ENCODE measurements around the gene SLC5A4.

Gene SLC5A4

GRCh38 chr22:32249231-32249630 lies 5.9 kb downstream of the SLC5A4 start:
- in situ Hi-C loops (cut with MboI; ENCODE audit: low sequenced_read_pairs, unreplicated experiment), result no loop called here
- DNase-seq (ENCODE audit: low spot score), result no peak
- TF ChIP-seq CTCF (IDR thresholded peaks at IDR 0.05; ENCODE audit: borderline replicate concordance, control extremely low read depth, extremely low read depth, insufficient read depth, missing control alignments), result no peak

- in situ Hi-C loops (cut with MboI; ENCODE audit: low sequenced_read_pairs, unreplicated experiment), result no loop called here
- no peak for DNase-seq (ENCODE audit: low spot score)
- no peak for TF ChIP-seq CTCF (IDR thresholded peaks at IDR 0.05; ENCODE audit: borderline replicate concordance, control extremely low read depth, extremely low read depth, insufficient read depth, missing control alignments)
These were observed 6.9 kb downstream of the SLC5A4 start for GRCh38 chr22:32248276-32248675.

- TF ChIP-seq CTCF (IDR thresholded peaks at IDR 0.05; ENCODE audit: borderline replicate concordance, control extremely low read depth, extremely low read depth, insufficient read depth, missing control alignments), result no peak
- no peak for DNase-seq (ENCODE audit: low spot score)
- in situ Hi-C loops (cut with MboI; ENCODE audit: low sequenced_read_pairs, unreplicated experiment), result no loop called here
These were observed 9.0 kb downstream of the SLC5A4 start for GRCh38 chr22:32246166-32246565.

GRCh38 chr22:32245042-32245441 lies 10.1 kb downstream of the SLC5A4 start:
- DNase-seq (ENCODE audit: low spot score), result no peak
- in situ Hi-C loops (cut with MboI; ENCODE audit: low sequenced_read_pairs, unreplicated experiment), result no loop called here
- no peak for TF ChIP-seq CTCF (IDR thresholded peaks at IDR 0.05; ENCODE audit: borderline replicate concordance, control extremely low read depth, extremely low read depth, insufficient read depth, missing control alignments)

- in situ Hi-C loops (cut with MboI; ENCODE audit: low sequenced_read_pairs, unreplicated experiment), result no loop called here
- no peak for TF ChIP-seq CTCF (IDR thresholded peaks at IDR 0.05; ENCODE audit: borderline replicate concordance, control extremely low read depth, extremely low read depth, insufficient read depth, missing control alignments)
- no peak for DNase-seq (ENCODE audit: low spot score)
These were observed 10.6 kb downstream of the SLC5A4 start for GRCh38 chr22:32244547-32244946.

- TF ChIP-seq CTCF (IDR thresholded peaks at IDR 0.05; ENCODE audit: borderline replicate concordance, control extremely low read depth, extremely low read depth, insufficient read depth, missing control alignments), result no peak
- no peak for DNase-seq (ENCODE audit: low spot score)
- in situ Hi-C loops (cut with MboI; ENCODE audit: low sequenced_read_pairs, unreplicated experiment), result no loop called here
These were observed 14.7 kb downstream of the SLC5A4 start for GRCh38 chr22:32240461-32240860.

GRCh38 chr22:32237906-32238305 lies 17.2 kb downstream of the SLC5A4 start:
- DNase-seq (ENCODE audit: low spot score), result no peak
- TF ChIP-seq CTCF (IDR thresholded peaks at IDR 0.05; ENCODE audit: borderline replicate concordance, control extremely low read depth, extremely low read depth, insufficient read depth, missing control alignments), result no peak
- in situ Hi-C loops (cut with MboI; ENCODE audit: low sequenced_read_pairs, unreplicated experiment), result no loop called here

Measured in GM13976 (cell line).